Measurements from ENCODE around the gene CELA2A.

DNA sequence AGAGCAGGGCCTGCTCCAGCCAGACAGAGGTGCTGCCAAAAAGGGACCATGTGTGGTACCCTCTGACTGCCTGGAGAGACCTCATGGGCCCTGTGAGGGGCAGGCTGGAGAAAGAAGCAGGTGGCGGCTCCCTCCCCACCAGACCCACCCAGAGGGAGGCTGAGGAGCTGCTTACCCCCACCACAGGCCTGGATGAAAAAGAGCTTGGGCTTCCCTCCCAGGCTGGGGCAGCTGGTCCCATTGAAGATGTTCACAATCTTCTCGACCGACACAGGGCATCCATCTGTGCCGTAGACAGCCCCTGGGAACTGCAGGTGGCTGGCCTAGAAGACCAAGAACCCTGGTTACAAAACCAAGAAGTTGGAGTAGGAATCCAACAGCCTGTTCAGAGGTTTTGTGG lies 47.9 kb downstream of the CELA2A start:
- no peak for TF ChIP-seq GATA2 (IDR thresholded peaks at IDR 0.05; ENCODE audit: low read depth, low read length)
- no peak for TF ChIP-seq GATA3 (IDR thresholded peaks at IDR 0.05; ENCODE audit: low read depth, low read length)
